ENCODE data around the gene KCP. TPM values are rescaled to one million over a fixed set of nuclear protein-coding genes. Genes with fewer than 3 reads are reported as not detected.
A peak's percentile ranks its signal among the peaks of the same experiment; 100 is the strongest.

KCP gene
- total and polyA plus RNA-seq, 8 donors, result 0.73 to 2.3 (median 1.6) TPM; not detected in 5

DNA sequence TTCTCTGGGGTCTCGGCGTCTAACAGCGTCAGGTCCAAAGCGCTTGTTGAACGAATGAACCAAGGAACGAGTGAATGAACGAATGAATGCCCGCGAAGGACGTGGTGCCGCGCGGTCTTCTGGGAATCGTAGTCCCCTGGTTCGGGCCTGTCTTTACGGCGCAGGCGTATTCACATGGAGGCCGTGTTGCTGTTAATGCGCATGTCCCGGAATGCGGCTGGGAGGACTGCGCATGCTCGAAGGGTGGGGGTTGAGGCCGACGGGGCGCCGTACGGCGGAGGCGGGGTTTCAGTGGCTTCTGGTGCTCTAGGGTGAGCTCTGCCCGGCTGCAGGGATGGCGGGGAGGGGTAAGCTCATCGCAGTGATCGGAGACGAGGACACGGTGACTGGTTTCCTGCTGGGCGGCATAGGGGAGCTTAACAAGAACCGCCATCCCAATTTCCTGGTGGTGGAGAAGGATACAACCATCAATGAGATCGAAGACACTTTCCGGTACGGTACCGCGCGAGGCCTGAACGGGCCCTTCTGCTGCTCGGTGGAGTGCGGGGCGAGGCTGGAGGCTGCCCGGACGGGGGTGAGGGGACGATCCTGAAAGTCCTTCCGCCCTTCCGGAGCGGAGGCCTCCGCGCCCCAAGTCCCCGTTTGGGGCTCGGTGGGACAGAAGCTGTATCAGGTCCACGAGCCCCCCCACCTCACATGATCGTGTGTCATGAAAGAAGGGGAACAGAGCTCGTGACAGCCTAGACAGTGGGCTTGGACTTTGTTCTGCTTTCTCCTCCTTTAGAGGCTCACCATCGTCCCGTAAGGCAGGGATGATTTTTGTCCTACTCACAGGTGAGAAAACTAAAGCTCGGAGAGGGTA is 47.7 kb downstream of the KCP start, which contains the start of gene ATP6V1F:
Gene ATP6V1F (plus strand): TSS at position 286 of the 862 bp plus-strand sequence. CDS start 49 bp downstream, at position 335.
- Histone ChIP-seq H3K36me3 (peaks cover 10 to 29% (median 24%) of the 10 kb centered on the region in 4 donors), H3K9me3 (no peaks in the 10 kb centered on the region), H3K27ac (peak within 1 kb of the TSS; percentile 67 to 89 (median 81)), H3K4me3 (peak within 1 kb of the TSS; percentile 79 to 98 (median 86)), H3K4me1 (peaks cover 27 to 60% (median 41%) of the 10 kb centered on the region in 4 donors), H3K27me3 (no peaks in the 10 kb centered on the region)
- peak; percentile 99 for DNase-seq
- TF ChIP-seq EP300 (IDR thresholded peaks at IDR 0.05) (no peak), POLR2AphosphoS5 (IDR thresholded peaks at IDR 0.05) (peak; percentile 80 to 93 (median 82)), POLR2A (IDR thresholded peaks at IDR 0.05) (no peak)
- TF ChIP-seq, protein P1, sequence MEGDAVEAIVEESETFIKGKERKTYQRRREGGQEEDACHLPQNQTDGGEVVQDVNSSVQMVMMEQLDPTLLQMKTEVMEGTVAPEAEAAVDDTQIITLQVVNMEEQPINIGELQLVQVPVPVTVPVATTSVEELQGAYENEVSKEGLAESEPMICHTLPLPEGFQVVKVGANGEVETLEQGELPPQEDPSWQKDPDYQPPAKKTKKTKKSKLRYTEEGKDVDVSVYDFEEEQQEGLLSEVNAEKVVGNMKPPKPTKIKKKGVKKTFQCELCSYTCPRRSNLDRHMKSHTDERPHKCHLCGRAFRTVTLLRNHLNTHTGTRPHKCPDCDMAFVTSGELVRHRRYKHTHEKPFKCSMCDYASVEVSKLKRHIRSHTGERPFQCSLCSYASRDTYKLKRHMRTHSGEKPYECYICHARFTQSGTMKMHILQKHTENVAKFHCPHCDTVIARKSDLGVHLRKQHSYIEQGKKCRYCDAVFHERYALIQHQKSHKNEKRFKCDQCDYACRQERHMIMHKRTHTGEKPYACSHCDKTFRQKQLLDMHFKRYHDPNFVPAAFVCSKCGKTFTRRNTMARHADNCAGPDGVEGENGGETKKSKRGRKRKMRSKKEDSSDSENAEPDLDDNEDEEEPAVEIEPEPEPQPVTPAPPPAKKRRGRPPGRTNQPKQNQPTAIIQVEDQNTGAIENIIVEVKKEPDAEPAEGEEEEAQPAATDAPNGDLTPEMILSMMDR (IDR thresholded peaks at IDR 0.05), result no peak
- whole genome bisulfite sequencing, 5 donors, result 0 to 1% (median 0%) methylated on average over 40 to 65 of the region's 65 CpGs
- intact Hi-C loops (cut with DNase I; ENCODE audit: low total_unique reads), result loop anchor here (10.0 kb wide), 1 partner anchor 128 kb away; the partner anchor contains the start of gene CALU

DNA sequence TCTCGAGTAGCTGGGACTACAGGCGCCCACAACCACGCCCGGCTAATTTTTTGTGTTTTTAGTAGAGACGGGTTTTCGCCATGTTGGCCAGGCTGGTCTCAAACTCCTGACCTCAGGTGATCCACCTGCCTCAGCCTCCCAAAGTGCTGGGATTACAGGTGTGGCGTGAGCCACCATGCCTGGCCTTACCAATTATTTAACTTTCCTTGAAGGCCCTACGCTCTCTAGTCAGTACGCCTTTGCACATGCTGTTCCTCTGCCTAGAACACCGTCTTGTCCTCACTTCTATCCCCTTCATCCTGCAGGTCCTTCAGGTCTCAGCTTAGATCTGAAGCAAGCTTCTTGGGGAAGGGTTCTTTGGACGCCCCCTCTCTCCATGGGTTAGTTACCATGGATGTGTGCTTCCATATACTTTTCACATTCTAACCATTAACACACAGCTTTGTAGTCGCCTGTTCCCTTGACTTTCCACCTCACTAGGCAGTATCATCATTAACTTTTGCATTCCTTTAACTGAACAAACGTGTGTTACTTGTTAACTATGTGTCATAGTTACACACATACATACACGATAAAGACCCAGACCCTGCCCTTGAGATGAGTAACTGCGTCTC is 48.4 kb downstream of the KCP start:
- no peak for TF ChIP-seq EP300 (IDR thresholded peaks at IDR 0.05)
- TF ChIP-seq POLR2AphosphoS5 (IDR thresholded peaks at IDR 0.05), result no peak
- TF ChIP-seq, protein P1 (IDR thresholded peaks at IDR 0.05), result no peak
- TF ChIP-seq POLR2A (IDR thresholded peaks at IDR 0.05), result no peak
- Histone ChIP-seq H3K27ac (peak overlapping the region in 4 of 5 donors; percentile 77 to 89 (median 84)), H3K36me3 (peaks cover 10 to 30% (median 24%) of the 10 kb centered on the region in 4 donors), H3K9me3 (no peaks in the 10 kb centered on the region), H3K27me3 (no peaks in the 10 kb centered on the region), H3K4me3 (peak overlapping the region; percentile 79 to 98 (median 86)), H3K4me1 (peaks cover 27 to 60% (median 41%) of the 10 kb centered on the region in 4 donors)
- no peak for DNase-seq
- intact Hi-C loops (cut with DNase I; ENCODE audit: low total_unique reads), result loop anchor here (10.0 kb wide), 1 partner anchor 127 kb away; the partner anchor contains the start of gene CALU
- 67 to 73% (median 70%) methylated on average over 15 of the region's 15 CpGs for WGBS, 5 donors

DNA sequence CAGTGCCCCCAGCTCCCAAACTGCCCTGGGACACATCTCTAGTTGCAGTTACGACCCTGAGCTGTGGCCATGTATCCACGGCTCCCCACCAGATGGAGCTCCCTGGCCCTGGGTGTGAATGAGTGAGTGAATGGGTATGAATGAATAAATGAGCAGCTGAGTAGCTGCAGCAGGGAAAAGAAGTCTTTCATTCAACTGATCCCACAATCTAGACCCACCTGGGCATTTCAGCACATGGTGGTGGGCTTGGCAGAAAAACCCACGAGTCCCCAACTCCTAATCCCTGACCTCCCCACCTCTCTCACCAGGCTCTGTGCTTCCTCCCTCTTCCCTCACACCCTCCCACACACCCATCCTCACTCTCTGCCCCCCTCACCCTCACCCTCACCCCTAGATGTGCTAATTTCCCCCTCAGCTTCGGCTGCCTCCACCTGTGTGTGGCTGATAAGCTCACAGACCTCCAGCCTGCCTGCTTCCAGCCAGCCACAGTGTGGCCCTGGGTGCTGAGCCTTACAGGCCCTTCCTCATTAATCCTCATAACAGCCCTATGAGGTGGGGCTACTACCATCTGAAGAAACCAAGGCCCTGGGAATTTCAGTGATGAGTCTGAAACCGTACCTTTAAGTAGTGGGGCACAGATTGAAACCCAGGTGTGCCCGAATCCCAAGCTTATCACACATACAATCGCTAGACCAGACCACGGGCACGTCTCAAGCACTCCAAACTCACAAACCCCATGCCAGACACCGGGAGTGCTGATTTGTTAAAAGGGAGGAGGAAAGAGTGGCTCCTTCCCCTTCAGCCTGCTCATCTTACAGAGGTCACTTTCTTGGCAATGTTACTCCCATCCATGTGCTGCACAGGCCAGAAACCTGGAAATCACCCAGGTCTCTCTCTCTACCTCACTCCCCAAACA is 50.1 kb downstream of the KCP start:
- H3K27ac ChIP-seq, result peak overlapping the region in 4 of 5 donors; percentile 18 to 88 (median 55)

More for the DNA sequence above, 50.1 kb downstream of the KCP start:
- TF ChIP-seq, protein P1 (IDR thresholded peaks at IDR 0.05), result no peak
- peak in 1 of 3 donors; percentile 26 for TF ChIP-seq POLR2AphosphoS5 (IDR thresholded peaks at IDR 0.05)
- H3K9me3 ChIP-seq, result no peaks in the 10 kb centered on the region
- H3K27me3 ChIP-seq, result no peaks in the 10 kb centered on the region
- H3K4me3 ChIP-seq, result no peak overlapping the region
- peaks cover 1 to 32% (median 18%) of the 10 kb centered on the region in 4 donors for H3K36me3 ChIP-seq
- 28 to 41% (median 29%) methylated on average over 10 of the region's 10 CpGs for WGBS, 5 donors
- peaks cover 27 to 58% (median 41%) of the 10 kb centered on the region in 4 donors for H3K4me1 ChIP-seq
- DNase-seq, result peak in 1 of 2 donors; percentile 50
- intact Hi-C loops (cut with DNase I; ENCODE audit: low total_unique reads), result loop anchor here (10.0 kb wide), 1 partner anchor 126 kb away; the partner anchor contains the start of gene CALU

Data from stomach (tissue), 9 donors.